HT-29 (cell line): ENCODE results near the gene TMEM233. TPM values are rescaled to one million over a fixed set of nuclear protein-coding genes. Genes with fewer than 3 reads are reported as not detected.
"Not testable (repeated sequence)": the region's sequence is repeated elsewhere in the genome, so short reads cannot be mapped to it uniquely, and the experiment has no call there.

Experiments used
- DNase-seq: peaks from one replicate; pipeline ENCODE4 v3.0.0-alpha.2; 2015; ENCODE audit warnings: low spot score
- total RNA-seq: library from RNA; depleted of rRNA; stranded (reverse); fragments of >200 nt; shearing (Covaris generic); gene quantifications from 2 replicates; pipeline ENCODE4 v1.2.3, GENCODE V29; 2014

The TMEM233 gene
- total RNA-seq, 1 experiment from 2014 or later = not detected

DNA sequence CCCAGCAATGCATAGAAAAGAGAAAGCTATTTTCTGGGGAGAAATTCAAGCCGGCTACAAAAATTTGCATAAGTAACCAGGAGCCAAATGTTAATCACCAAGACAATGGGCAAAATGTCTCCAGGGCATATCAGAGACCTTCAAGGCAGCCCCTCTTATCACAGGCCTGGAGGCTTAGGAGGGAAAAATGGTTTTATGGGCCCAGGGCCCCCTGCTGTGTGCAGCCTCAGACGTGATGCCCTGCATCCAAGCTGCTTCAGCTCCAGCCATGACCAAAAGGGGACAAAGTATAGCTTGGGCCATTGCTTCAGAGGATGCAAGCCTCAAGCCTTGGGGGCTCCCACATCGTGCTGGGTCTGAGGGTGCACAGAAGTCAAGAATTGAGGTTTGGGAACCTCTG is 15.8 kb downstream of the TMEM233 start:
- no peak for DNase-seq

DNA sequence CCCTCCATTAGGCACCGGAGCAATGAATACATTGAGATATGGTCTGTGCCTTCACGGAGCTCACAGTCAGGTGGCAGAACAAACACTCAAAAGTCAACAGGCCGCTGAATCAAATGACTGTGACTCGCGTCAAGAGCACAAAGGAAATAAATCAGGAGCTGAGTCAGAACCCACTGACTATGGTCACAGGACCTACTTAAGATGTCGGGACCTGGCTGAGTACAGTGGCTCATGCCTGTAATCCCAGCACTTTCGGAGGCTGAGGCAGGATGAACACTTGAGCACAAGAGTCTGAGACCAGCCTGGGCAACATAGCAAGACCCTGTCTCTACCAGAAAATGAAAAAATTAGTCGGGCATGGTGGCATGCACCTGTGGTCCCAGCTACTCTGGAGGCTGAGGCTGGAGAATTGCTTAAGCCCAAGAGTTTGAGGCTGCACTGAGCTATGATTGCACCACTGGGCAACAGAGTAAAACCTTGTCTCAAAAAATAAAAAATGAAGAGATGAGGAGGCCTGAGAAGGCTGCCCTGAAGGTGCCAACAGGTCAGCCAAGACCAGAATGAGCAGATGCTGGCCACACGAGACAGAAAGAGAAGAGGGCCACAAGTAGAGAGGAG is 19.9 kb downstream of the TMEM233 start:
- DNase-seq = no peak

DNA sequence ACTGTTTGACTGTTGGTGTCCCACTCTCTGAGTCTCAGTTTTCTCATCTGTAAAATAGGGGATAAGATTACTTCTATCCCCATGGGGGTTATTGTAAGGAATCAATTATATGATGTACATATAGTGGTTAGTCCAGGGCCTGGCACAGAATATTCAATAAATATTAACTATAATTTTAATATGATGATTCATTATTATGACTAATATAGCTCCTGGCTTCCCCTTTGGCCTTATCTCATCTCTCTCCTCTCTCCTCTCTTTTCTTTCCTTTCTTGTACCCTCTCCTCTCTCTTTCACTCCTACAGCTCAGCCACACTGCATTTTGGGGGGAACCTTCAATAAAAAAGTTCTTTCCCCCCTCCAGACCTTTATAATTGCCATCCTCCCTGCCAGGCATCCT is 21.1 kb downstream of the TMEM233 start:
- no peak for DNase-seq

DNA sequence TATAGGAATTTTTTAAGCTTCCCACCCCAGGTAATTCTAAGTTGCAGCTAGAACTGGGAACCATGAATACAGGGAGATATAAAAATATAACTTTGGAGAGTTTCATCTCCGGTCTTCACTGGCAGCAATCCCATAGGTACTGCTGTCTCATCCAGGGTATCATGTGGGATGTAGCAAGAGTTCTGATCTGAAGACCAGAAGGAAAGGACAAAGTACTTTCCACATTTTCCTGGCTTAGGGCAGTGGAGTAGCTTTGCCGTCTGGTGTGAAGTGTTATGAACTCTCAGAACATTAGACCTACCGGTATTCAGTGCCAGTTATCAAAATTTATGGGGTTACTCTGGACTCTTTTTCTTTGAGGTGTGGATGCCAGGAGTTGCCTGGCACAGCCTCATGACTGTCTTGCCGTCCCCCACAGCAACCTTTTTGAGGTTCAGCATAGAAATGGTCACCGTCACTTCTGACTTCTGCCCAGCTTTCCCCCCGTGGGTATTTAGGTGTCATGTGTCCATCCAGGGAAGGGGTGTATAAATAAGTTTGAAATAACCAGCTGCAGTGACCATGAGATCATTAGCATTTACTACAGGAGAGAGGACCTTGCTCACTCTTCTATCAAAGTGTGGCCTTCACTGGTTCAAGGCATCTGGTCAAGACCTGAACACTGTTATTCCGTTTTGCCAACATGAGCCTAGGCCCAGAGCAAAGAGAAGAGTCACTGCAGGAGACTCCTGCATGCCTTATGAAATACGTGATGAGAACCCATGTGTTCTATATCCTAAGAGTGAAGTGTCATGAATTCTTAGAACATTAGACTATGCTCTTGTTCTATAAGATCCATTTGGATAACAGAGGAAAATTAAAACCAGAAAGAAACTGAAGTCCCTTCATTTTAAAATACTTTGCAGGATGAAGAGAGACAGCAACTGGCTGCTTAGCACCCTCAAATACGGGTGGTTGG is 22.2 kb downstream of the TMEM233 start:
- DNase-seq = no peak

DNA sequence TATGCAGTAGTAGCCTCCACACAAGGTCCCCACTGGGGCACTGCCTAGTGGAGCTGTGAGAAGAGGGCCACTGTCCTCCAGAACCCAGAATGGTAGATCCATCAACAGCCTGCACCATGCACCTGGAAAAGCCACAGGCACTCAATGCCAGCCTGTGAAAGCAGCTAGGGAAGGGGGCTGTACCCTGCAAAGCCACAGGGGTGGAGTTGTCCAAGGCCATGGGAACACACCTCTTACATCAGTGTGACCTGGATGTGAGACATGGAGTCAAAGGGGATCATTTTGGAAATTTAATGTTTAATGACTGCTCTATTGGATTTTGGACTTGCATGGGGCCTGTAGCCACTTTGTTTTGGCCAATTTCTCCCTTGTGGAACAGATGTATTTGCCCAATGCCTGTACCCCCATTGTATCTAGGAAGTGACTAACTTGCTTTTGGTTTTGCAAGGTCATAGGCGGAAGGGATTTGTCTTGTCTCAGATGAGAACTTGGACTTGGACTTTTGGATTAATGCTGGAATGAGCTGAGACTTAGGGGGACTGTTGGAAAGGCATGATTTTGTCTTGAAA is 24.8 kb downstream of the TMEM233 start:
- DNase-seq = not testable (repeated sequence)

DNA sequence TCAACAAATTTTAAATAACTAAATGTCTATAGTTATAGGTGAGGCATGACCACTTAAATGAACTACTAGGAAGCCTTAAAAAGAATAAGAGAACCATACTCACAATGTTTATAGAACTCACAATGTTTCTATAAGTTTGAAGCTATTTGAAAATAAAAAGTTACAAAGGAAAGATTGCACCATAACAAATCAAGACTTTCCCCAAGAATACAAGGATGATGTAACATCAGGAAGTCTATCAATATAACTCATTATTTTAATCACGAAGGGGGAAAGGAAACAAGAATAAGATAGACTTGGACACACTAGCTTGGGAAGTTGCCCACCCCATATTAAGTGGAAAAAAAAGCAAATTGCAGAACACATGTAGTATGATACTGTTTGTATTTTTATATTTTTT is 26.9 kb downstream of the TMEM233 start:
- no peak for DNase-seq

DNA sequence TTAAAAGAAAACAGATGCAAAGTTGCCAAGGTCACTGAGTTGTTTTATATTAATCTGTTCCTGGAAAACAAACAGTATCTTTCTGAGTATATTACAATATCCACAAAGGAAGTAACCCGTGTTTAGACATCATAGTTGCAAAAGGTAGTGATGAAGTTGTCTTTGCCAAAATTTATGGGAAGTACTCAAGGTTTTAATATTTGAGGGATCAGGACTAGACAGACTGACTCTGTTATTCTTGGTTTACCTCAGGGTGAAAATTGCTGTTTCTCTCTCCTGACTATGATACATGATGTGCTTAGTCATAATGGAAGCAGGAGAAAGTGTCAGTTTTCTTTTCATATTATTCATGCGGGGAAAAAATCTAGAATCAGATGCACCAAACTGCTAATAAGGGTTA is 28.3 kb downstream of the TMEM233 start:
- no peak for DNase-seq

DNA sequence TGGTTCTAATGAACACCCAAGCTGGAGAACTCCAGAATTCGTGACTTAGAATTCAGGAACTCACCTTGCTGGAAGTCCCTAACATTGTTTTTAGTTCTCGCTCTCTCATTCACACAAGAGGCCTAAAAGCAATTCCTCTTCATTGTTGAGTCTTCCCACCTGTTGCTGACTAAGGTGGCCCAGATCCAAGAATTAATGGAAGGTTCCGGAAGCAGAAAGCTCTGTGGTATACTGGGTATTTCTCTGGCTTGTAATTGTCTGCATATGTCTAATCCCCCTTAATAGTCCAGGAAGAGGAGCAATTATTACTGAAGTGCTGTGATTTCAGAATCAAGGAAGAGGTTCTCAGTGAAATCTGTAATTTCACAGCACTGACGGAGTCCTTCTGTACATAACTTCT is 31.4 kb downstream of the TMEM233 start:
- DNase-seq = no peak

DNA sequence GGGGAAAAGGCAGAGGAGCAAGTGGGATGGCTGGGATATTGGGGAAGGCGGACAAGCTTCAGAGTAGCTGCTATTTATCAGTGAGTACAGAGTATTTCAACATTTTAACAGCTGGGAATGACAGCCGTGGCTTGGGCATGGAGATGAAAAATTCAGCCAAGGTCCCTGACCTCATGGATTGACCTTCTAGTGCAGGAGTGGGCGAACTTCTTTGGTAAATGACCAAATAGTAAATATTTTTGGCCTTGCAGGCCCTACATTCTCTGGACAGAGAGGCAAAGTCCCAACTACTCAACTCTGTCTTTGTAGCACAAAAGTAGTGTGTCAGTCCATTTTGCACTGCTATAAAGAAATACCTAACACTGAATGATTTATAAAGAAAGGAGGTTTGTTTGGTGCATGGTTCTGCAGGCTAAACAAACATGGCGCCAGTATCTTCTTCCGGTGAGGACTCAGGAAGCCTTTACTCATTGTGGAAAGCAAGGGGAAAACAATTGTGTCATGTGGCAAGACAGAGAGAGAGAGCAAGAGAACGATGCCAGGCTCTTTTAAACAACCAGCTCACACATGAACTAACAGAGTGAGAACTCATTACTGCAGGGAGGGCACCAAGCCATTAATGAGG is 33.6 kb downstream of the TMEM233 start:
- DNase-seq = no peak

DNA sequence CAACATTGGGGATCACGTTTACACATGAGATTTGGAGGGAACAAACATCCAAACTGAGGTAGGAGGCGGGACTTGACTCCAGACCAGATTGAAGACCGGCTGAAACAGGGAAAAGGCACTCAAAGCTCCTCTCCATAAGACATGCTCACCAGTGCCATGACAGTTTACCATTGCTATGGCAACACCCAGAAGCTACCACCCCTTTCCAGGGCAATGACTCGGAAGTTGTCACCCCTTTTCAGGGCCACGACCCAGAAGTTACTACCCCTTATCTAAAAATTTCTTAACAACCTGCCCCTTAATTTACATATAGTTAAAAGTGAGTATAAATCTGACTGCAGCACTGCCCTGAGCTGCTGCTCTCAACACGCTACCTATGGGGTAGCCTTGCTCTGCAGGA is 34.1 kb downstream of the TMEM233 start:
- DNase-seq = no peak

DNA sequence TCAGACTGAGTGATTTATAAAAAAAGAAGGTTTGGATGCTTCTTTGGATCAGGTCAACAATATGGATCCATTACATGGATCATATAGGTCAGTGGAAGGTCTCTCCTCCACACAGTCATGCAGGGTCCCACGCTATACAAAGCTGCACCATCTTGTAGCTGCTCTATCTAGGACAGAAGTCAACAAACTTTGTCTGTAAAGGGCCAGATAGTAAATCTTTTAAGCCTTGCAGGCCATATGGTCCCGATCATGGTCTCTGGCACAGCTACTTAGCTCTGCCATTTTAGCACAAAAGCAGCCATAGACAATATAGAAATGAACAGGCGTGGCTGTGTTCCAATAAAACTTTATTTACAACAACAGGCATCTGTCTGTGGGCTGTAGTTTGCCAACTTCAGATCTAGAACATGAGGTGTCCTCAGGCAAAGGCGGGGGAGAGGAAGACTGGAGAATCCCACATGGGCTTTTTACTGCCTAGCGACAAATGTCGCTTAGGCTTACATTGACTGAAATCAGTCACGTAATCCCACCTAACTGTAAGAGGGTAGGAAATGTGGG is 36.7 kb downstream of the TMEM233 start:
- no peak for DNase-seq

DNA sequence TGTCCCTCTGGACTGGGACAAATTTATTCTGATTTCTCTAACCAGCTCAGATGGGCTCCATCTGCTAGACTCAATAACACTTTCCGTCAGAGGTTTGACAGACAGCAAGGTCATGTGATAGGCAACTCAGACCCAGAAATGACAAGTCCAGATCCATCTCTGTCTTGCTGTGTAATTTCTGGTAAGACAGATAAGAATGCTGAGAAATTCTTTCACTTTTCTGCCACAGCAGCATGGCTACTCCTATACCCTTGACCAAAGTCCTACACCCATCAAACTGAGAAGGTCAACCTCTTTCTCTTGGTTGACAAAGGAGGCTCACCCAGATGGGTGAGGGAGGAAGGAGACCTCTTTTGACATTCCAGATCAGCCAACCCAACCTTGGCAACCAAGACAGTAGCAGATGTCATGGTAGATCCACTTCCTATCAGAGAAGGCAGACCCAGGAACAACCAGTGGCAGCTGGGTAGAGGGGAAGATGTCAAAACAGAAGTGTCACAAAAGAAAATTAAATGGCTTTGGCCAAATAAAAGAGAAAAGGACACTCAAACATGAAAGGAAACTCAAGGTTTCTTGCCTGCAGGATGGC is 37.5 kb downstream of the TMEM233 start:
- no peak for DNase-seq

DNA sequence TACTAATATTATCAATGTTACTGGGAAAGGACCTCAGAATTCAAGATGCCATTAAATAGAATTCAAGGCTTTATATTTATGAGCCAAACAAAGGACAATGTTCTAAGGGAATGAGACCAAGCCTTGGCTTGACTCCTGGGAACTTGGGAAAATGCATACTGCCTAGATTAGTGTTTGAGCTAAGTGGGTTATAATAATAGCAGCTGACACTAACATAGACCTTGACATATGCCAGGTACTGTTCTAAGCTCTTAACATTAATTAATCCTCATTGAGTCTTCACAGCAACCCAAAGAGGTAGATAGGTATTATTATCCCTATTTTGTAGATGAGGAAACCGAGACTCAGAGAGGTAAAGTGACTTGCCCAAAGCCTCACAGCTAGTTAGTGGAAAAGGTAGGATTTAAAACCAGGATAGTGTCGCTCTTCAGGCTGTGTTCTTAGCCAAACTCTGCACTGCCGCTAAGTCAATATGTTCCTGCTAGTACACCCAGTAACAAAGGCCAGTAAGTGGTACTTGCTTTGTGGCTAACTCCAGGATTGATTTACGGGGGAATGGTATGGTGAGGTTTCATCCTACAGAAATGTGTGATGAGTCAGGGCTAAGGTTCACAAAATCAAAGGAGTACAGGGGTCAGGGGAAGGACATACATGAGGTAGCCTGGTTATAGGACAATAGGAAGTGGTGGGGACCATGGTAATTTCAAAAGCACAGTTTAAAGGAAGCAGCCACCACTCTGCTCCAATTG is 38.5 kb downstream of the TMEM233 start:
- no peak for DNase-seq

DNA sequence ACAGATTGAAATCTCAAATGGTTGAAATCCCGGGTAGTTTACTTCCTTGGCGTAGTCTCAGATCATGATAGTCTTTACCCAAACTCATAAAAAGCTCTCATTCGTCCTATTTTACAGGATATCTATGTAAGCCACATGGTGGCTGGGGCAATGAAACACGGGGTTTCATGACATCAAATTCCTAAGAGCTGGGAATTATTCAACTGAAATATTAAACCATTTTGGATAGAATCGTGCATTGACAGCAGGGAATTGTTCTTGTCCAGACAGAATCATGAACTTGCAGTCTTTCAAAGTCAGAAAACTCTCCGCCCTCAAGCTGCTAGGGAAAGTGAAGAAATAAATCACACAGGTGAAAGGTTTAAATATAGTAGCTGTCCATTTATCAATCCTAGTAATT is 41.2 kb downstream of the TMEM233 start:
- no peak for DNase-seq

DNA sequence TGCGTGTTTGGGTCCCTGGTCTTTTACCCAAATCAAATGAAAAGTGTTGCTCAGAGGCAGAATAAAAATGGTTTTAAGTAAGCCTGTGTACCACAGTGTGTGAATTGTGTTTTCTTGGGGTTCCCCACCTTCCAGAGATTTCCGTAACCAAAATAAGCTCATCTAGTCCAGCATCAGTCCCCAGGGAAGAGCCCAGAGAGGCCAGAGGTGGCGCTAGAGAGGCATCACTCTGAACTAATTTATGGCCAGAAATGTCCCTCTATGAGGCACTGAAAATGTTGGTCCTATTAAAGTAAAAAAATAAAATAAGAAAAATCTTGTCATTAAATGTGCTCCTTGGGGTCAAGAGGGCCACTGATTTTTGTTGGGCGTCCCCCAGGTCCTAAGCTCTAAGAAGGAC is 49.4 kb downstream of the TMEM233 start:
- DNase-seq = no peak

DNA sequence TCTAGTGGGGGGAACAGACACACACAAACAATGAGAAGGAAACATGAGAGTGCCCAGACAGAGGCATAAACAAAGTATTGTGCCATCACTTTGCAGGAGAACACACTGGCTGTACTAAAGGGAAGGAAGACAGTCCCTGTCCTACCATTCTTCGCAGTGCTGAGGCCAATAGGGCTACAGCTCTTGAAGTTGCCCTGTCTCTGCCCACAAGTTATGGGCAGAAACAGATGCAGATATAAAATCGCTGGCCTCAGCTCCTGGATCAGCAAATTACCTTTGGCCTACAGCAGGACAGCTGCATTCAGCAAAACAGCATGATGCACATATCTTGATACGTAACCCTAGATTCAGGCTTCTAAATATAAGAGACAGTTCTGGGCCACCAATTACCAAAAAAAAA is 51.4 kb downstream of the TMEM233 start:
- DNase-seq = no peak

DNA sequence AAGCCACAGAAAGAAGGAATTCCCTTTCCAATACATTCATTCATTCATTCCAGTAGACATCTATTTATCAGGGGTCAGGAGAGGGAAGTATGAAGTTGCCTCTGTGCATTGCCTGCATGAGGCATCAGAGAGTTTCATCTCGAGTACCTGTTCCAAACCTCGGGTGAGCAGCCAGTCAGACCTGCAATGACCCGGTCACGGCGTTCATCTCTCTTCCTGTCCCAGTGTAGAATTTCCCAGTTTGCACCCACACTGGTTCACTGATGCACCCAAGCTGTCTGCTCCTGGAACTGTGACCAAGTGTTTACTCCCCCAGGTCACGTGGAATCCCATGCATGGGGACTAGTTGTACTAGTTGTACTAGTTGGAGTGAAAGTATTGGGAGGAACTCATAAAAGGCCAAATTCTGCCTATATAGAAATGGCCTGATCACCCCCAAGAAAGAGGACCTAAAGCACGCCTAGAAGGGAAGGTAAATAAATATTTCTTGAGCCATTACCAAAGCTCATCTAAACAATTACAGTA is 52.0 kb downstream of the TMEM233 start:
- DNase-seq = no peak

DNA sequence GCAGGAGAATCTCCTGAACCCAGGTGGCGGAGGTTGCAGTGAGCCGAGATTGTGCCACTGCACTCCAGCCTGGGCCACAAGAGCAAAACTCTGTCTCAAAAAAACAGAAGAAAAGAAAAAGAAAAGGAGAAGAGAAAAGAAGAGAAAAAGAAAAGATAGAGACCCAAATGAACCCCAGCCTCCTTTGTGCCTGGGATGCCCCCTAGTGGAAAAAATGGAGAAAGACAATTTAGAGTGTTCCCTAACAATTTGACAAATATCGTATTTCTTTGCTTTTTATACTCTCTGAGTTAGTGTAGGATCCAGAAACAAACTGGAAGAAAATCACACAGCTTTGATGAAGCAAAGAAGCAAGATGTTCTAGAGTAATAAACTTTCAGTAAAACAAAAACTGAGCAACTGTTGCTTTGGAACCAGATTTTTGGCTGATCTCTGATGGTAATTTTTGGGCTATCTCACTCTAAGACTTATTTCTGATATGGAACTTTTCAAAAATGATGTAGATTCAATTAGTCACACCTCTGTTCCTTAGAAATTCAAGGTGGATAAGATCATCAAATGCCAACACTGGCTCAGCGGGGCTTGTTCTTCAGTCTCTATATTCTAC is 55.7 kb downstream of the TMEM233 start:
- peak; percentile 20 for DNase-seq

DNA sequence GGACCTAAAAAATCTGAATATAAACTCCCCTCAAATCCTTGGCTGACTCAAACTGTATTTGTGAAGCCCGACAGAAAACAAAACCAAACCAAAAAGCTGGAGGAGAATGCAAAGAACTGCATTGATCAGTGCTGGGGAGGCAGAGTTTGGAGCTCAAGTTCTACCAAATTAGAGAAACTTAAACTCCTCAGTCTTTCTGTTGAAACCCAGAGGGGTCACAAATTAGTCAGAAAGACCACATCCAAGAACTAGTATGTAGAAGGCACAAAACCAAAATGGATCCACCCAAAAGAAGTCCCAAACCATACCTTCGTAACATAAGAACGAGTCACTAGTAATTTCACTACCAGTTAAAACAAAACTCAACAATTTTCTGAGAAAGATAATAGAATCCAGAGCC is 59.1 kb downstream of the TMEM233 start:
- DNase-seq = no peak

DNA sequence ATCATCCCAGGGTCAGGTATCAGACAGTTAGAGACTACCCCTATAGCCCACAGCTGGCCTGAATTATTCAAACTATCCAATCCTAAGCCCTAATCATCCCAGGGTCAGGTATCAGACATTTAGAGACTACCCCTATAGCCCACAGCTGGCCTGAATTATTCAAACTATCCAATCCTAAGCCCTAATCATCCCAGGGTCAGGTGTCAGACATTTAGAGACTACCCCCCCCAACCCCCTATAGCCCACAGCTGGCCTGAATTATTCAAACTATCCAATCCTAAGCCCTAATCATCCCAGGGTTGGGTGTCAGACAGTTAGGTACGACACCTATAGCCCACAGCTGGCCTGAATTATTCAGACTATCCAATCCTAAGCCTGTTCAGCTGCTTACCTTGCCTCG is 63.4 kb downstream of the TMEM233 start:
- not testable (repeated sequence) for DNase-seq
